Fibroblast of the conjunctiva (primary cell): ENCODE measurements around the gene GPC6.

Experiments
- DNase-seq: peaks from one replicate; pipeline ENCODE4 v3.0.0-alpha.2; 2010; ENCODE audit warnings: low read depth

Gene GPC6

DNA sequence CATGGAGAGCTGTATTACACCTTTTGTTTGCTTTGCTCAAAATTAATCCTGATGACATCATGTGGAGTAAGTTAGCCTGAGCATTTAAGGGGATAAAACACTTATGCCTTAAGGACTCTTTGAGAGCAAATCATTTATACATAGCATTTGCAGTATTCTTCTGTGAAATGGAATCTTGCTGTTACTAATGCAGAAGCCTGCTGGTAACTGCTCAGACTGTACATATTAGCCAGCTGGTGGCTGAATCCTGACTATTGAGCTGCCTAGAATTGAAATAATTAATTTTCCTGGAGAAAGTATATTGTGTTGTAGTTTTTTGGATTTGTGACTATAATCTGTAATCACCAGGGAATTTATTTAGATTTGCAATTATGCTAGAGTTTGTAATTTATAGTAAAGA lies 363.2 kb downstream of the GPC6 start:
- DNase-seq, result no peak

DNA sequence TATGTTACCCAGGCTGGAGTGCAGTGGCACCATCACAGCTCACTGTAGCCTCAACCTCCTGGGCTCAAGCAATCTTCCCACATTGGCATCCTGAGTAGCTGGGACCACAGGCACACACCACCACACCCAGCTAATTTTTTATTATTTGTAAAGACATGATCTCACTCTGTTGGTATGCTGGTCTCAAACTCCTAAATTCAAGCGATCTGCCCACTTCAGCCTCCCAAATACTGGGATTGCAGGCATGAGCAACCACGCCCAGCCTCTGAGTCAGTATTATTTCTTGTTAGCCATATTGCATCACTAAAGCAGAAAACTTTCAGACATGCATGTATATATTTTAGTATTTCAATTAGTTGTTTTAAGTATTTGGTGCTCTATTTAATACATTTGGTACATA lies 376.4 kb downstream of the GPC6 start:
- peak; percentile 89 for DNase-seq

DNA sequence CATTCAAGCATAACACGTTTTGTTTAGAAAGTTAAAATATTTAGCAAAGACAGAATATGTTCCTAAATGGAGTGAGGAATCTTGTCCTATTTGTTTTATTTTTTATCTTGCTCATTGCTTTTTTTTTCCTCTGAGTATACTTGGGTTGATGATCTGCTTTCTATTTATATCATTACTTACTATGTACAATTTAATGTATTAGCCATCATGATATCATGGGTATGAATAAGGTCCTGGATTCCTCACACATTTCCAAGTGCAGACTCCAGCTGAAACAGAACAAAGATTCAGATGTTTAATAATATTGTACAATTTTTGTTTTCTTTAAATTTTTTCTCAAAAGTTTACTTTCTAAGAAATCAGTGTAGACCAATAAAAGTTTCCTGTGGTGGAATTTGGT lies 388.2 kb downstream of the GPC6 start:
- DNase-seq, result no peak

DNA sequence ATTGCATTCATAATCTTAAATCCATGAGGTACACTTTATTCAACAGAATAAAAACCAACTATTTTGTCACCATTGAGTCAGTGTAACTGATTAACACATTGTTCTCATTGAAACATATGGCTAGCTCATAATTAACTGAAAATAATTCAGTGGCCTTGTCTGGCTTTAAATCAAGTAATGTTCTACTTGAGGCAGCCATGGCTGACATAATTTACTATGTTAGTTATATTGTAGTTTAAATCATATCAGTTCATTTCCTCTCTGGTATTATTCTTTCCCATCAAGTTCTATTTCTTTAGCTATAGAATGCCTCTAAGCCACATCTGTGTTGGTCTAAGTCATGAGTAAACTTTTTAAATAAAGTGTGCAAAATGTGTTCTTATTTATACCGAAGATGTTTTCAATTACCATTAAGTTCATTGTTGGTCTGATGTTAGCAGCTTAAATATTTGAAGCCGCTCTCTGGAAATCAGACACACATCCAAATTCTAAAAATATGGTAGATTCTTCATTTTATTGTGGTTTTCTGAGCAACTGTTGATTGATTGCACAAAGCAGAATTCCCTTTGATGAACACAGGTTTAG lies 393.7 kb downstream of the GPC6 start:
- DNase-seq, result peak; percentile 23

DNA sequence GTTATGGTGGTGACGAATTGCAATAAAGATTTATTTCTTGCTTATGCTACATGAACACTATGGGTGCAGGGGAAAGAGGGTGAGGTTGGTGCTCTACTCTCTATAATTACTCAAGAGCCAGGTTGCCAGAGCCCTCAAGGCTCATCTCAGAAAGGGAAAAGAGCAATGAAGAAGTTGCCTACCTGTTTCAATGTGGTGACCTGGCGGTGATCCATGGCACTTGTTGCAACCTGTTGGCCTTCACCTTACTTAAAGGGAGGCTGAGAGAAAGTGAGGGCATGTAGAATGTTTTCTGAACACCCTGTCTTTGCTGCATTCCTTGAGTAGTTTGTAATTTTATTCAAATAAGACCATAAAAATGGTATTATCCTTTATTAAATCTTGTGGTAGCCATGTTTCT lies 394.4 kb downstream of the GPC6 start:
- DNase-seq, result no peak

DNA sequence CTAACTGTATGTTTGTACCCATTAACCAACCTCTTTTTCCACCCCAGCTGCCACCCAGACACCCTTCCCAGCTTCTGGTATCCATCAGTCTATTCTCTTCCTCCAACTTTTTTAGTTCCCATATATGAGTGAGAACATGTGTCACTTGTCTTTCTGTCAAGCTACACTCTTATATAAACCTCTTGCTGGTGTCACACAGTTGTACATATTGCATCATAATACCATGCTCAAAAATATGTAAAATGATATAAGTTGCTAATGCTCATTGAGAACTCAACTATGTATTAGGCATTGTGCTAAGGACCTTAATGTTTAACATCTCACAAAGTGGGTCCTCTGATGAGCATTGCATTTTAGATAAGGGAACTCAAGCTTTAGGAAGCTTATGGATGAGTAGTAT lies 395.4 kb downstream of the GPC6 start:
- DNase-seq, result no peak

DNA sequence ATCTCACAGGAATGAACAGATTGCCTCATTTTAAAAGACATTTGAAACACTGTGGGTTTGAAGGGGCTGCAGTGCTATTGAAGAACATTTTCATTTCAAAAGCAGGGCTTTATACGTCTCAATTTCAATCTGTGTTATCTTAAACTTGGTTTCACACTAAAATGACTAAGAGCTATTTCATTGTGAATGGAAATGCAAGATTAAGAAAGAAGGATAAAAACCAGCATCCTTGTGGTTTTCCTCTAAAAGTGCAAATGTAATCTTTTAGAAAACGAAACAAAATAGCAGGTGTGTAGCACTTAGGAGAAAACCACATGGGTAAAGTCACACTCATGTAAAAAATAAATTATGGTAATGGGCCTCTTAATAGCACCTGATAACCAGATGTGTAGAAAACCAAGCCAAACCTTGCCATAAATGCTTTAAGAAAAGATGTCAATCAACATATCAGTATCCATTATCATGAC lies 397.7 kb downstream of the GPC6 start:
- DNase-seq, result no peak

DNA sequence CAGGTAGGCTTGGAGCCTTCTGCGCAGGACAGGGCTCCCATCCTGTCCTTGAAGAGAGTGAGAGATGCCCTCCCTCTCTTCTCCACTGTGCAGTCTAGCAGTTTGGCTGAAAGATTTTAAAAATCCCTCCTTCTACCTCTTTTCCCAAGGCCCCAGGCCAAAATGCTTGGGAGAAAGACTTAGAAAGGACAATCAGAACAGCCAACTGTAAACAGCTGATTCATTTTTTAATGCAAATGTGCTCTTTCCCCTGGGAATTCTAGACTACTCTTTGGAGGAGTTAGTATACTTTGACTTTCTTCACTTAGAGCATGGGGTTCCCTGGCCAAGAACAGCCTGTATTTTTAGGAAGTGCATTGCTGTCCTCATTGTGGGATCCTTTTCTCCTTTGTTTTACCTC lies 398.9 kb downstream of the GPC6 start:
- DNase-seq, result peak; percentile 5

DNA sequence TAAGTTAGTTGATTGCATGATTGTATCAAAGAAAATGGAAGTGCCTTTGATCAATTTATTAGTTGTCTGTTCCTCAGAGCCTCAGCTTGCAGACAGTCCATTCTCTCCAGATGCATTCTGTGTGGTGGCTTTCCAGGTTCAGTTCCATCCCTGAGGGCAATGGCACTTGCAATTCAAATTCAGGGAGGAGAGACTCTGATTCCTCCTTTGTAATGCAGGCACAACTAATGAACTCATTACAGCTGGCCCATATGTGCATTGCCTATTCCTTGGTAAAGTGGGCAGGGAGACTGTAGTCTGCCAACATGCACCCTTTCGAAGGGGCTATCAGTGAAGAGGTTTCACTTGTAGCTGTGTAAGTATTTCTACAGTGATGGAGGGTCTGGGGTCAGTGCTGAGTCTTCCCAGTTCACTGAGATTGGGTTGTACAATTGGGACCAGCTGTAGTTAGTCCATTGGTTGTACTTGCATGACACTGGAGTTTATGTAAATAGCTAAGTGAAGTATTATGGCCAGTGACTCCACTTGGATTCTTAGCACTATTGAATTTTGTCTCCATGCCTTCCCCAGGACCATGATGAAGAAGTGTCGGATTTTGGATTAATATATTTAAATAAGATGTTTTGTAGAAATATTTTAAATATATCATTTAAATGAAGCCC lies 401.7 kb downstream of the GPC6 start:
- DNase-seq, result no peak

DNA sequence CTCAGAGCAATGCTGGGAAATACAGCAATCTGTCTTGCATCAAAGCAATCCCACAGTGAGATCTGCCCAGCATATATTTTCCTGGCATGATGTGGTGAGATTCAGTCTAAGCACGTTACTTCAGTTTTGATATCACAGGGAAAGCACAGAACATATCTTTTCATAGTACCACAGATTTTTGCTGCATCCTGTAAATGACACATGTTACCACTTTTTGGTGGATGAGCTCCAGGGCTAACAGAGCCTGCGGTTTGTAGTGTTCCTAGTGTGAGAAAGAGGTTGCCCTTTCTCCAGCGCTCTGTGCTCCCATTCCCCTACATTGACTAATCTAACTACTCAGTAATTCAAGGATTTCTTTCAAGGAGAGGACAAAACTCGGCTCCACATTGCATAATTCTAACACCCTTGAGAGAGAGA lies 409.0 kb downstream of the GPC6 start:
- DNase-seq, result peak; percentile 47

DNA sequence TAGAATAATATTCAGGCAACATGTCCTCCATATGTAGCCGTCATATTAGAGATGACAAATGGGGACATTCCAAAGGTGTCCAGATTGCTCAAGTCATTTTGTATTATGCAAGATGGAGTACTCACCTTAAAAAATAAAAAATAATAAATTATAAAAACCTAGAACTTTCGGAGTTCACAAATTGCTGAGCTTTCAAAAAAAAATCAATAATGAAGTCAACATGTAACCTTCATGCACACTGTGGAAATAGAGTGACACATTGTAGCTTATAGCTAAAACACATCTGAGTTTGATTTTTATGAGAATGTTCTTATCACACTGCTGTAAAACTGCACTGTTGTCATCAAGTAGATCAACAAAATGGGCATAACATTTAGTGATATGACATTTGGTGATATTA lies 411.2 kb downstream of the GPC6 start:
- DNase-seq, result no peak

DNA sequence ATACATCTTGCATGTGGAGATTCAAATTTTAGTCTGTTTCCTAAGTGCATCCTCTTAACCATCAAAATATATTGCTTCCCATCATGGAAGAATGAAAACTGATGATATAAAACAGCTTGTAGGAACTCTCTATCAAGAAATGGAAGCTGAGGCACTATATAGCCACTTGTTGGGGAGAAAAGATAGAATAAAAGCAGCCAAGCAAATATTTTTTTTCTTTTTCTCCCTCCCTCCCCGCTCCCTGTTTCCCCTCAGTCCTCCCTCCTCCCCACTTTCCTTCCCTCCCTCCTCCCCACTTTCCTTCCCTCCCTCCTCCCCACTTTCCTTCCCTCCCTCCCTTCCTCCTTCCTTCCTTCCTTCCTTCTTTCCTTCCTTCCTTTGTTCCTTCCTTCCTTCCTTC lies 413.8 kb downstream of the GPC6 start:
- DNase-seq, result no peak

DNA sequence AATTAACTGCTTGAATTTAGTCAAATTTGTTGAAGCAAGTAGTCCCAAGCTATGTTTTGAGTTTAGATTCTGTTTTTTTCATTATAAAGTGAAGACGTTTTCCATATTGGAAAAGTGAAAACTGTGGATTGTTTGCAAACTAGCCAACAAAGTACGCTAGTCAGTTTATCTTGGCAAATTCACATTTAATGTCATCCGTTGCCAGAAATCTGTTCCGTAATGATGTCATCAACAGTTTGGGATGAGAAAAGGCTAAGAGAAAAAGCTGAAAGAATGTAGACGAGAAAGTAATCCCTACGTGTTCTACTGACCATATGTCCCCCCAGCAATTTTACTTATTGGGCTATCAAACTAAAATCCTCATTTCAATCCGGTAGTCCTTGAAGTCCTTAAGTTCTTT lies 419.6 kb downstream of the GPC6 start:
- peak; percentile 27 for DNase-seq

DNA sequence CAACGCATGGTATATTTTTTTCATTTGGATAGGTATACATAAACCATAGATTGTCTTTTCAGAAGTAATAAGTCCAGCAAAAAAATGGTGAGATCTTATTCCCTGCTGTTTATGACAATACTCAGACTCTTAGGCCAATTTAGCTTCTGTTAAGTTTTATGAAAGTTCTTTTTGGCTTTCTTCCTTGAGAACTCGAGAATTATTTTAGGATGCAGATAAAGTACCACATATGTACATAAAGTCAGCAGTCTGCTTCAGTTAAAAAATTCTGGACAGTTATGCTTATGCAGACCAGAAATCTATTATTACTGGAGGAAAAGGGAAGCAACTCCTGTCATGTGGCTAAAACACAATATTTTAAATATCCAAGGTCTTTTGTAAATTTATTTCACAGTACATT lies 422.9 kb downstream of the GPC6 start:
- no peak for DNase-seq

DNA sequence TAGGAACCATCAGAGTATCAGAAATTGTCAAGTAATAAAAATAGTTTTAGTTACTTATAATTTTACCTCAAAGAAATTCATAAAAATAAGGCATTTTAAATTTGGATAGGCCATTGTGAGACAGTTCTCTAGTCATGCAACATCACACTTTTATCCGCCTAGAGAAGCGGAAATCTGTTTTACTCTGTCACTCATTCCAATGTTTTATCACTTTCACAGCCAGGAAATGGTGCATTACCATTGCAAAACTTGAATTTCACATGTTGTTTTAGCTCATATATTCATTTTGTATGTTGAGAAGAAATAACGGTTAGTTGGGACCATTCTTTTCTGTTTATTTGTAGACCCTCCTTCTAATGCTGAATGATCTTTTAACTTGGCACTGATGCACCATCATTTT lies 427.2 kb downstream of the GPC6 start:
- DNase-seq, result no peak

DNA sequence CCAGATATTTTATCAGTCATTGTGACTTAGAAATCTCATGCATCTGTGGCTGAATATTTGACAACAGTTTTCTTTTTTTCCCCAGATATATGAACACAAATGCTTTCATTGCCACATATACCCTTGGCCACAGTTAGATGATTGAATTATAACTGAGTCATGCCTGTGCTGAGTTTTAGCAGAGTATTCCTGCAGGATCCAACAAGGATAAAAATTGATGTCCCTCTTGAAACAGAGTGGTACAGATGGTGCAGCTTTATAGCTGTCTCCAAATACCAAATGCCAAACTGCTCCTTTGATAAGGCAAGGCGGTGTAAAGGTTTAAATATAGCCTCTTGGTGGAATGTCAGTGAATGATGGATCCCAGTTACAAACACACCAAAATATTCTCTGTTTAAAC lies 428.5 kb downstream of the GPC6 start:
- no peak for DNase-seq

DNA sequence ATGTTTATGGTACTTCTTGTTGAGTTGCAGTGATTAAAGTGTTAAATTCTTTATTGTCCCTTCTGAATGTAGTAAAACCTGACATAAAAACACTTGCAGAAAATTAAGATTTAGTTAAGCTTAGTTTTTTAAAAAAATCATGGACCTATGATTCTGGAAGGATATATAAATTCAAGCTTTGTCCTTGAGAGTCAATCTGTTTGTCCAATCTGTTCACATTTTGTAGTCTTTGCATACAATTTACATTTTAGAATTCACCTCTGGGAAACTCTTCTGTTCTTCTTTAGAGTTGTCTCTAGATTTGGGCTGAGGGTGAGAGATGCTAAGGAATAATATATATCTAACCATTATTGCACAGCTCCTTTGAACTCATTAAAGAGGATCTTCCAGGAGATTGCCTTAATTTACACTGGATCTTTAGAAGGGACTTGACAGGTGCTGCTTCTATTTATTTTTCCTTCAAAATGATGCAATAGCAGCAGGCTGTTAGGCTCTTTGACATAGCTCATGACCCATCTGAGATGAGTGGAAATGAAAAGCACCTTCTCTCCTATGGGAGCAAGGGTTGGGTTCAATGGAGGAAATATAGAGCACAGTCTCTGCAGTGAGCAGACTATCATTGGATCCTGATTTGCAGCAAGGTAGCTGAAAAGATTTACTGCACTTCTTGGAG lies 433.9 kb downstream of the GPC6 start:
- no peak for DNase-seq

DNA sequence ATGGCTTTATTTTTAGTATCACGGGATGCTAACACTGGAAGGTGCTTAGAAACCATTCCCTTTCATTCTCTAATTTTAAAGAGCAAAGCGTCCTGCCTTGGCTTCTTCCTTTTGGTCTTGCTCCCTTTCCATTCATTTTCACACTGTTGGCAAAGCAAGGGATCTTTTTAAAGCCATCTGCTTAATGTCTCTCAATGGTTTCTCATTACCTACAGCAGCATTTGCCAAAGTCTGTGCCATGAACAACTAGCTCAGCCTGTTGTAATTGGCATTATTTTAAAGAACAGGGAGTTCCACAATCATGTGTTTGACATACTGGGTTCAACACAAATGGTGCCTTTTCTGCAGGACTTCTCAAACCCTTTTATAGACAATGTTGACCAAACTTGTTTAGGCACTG lies 444.3 kb downstream of the GPC6 start:
- DNase-seq, result no peak

DNA sequence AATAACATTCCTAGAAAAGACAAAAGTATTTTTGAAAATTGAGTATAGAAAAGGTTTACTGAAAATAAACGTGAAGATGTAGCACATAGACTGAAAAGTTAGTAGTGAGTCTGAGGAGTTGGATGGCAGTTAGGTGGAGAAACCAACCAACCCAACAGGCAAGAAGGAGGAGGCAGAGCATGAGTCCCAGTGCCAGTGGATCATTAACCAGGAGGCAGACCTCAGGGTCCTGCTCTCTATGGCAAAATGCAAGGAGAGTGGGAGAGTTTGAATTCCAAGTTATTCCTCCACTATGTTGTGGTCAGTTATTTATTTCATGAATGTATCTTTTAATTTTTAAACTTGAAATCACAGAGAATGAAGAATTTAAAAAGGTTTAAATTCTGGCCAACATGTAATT lies 446.4 kb downstream of the GPC6 start:
- DNase-seq, result no peak

DNA sequence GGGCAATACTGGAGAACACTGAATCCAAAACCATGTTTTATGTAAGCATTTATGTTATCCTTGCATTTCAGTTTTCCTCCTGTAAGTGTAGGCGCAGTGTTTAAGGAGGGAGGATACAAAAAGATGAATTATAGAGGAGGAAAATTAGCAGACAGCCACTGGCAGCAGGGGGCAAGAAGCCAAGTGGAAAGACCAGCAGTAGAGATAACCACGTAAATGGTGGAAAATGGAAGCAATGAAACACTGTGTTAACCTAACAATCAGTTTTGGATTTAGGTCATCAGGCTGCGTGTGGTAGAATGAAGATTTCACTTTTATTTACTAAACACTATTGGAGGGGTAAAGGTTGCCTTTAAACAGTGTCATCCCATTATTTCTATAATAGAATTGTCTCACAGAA lies 447.3 kb downstream of the GPC6 start:
- DNase-seq, result no peak

DNA sequence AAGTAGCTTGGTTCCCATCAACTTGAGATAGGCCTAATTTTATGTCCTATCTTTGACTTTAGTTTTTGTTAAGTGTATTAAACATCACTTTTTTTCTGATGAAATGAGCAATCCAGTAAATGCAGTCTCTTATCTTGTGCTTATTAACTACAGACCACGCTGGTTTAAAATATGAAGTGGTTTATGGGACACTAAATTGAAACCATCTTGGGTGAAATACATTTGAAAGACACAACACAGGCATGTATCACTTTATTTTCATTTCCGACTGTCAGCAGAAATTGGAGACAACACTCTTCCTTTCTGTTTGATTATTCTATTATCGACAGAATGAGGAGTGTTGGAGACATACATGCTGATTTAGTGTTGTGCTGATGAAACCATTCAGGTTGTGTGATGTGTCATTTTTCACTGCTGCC lies 447.7 kb downstream of the GPC6 start:
- DNase-seq, result no peak

DNA sequence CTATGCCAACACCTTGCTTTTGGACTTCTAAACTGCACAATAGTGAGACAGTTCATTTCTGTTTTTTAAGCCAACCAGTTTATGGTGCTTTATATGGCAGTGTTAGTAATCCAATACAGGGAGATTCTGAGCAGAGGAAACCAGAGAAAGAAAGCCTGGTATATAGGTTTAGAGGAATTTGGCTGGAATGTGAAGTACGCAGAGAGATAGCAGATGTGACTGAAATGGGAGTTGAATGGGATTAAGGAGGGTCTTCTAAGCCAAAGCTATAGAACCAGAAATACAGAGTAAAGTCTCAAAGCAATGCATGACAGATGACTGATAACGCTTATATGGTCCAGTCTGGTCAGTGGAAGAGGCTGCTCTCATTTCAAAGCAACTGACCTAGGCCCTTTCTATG lies 453.7 kb downstream of the GPC6 start:
- DNase-seq, result no peak

DNA sequence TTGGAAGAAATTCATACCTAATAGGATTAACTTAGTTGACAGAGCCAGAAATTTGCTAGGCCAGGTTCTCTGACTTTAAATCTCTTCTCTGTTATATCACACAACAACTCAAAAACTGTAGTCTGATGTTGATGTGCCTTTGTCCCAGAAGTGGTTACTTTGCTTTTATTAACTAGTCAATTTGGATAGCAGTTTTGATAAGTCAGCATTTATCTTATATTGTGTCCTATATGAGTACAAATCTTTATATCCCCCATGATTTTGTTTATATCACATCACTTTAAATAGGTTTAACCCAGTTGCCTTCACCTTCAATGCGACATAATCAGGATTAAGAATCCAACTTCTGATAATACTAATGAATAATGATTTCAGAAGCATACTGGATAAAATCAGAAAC lies 459.3 kb downstream of the GPC6 start:
- no peak for DNase-seq

DNA sequence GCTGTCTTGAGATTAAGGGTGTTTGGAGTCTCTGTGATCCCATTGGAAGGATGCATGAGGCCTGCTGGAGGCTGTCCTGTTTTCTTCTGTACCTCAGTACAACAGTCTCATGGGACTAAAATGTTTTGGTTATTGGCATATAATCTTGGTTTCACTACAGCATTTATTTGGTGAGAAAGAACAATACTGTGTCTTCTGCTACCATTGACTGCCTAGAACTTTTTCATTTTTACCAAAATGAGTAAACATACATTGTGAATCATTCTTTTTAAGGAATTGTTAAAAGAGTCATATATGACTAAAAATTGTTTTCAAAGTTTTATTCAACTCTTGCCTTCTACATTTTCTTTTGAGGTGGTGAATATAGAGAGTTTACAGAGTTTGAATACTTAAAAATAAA lies 459.8 kb downstream of the GPC6 start:
- DNase-seq, result no peak
